GM18499 (cell line): ENCODE measurements around the gene CDK15.

Experiments
- ATAC-seq: cut with Tn5 transposase; IDR thresholded peaks from one replicate; pipeline ENCODE4 v1.9.1; 2021; ENCODE audit warnings: moderate number of reproducible peaks; ENCODE audit not compliant: insufficient read depth, unreplicated experiment

Gene CDK15

GRCh38 chr2:201859949-201860348 lies 53.6 kb downstream of the CDK15 start:
- no peak for ATAC-seq

DNA sequence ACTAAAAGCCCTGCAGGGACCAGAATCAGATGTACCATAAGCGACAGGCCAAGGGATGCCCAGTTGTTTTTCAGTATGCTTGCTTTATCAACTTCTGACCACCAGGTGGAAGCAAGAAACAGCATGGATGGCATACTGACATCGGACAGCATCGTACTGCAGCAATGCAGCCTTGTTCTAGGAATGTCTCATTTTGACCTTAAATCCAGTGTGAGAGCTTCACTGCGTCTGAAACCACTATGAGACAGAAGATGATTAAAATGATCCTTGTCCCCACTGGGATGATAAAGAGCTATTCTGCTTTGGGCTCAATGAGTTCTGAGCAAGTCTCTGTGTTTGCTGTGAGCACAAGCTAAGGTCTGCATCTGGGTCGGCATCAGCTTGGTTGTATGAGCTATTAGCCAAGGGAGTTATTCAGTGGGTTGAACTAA lies 54.3 kb downstream of the CDK15 start:
- no peak for ATAC-seq

GRCh38 chr2:201862843-201863242 lies 56.5 kb downstream of the CDK15 start:
- ATAC-seq, result no peak

GRCh38 chr2:201866643-201867473 lies 60.5 kb downstream of the CDK15 start:
- no peak for ATAC-seq

GRCh38 chr2:201871471-201871870 lies 65.1 kb downstream of the CDK15 start:
- ATAC-seq, result no peak

GRCh38 chr2:201872591-201872990 lies 66.3 kb downstream of the CDK15 start:
- ATAC-seq, result no peak

GRCh38 chr2:201879996-201880395 lies 73.7 kb downstream of the CDK15 start:
- ATAC-seq, result no peak

GRCh38 chr2:201880579-201880978 lies 74.2 kb downstream of the CDK15 start:
- no peak for ATAC-seq

- no peak for ATAC-seq
Observed at GRCh38 chr2:201880993-201881611, 74.8 kb downstream of the CDK15 start.

- no peak for ATAC-seq
Observed at GRCh38 chr2:201881741-201882140, 75.4 kb downstream of the CDK15 start.

DNA sequence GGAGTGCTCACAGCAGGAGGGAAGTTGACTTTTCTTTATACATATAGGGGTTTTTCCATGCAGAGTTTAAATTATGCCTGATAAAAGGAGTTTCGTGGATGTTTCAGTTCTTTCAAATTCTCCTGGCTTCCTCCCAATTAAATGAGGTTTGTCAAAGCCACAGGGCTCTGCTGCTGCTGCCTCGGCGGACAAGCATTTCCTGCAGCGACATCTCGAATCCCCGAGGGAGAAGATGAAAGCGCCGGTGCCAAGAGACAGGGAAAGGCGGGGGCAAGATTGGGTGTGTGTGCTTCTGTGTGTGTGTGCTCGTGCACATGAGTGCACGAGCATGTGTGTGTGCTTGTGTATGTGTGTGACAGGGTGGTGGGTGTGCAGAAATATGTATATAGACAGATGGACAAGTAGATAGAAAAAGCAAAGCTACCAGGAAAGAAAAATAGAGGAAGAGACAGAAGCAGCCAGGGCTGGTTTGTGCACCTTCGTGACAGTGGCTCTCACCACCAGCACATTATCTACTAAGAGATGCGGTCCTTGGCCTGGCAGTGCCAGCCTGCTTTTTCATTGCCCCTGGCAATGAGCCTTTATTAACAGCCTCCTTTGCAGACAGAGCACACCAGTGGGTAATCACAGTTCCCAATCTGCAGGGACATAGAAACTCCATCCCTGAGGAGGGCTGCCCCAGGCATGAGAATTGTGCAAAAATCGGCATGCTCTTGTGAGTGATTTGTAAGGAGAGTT lies 76.2 kb downstream of the CDK15 start:
- no peak for ATAC-seq

GRCh38 chr2:201883606-201884369 lies 77.5 kb downstream of the CDK15 start:
- ATAC-seq, result no peak

DNA sequence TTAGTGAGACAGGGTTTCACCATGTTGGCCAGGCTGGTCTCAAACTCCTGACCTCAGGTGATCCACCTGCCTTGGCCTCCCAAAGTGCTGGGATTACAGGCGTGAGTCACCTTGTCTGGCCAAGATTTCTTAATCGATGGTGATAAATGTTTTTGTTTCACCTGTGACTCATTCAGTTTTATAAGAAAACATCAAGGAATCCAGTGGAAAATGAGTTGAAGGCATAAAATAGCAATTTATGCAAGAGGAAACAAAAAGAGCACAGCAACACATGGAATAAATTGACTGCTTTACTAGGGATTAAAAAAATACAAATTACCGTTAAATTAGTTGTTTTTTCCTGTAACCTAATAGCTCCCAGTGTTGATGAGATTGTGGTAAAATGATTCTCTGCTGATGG lies 80.2 kb downstream of the CDK15 start:
- ATAC-seq, result no peak

DNA sequence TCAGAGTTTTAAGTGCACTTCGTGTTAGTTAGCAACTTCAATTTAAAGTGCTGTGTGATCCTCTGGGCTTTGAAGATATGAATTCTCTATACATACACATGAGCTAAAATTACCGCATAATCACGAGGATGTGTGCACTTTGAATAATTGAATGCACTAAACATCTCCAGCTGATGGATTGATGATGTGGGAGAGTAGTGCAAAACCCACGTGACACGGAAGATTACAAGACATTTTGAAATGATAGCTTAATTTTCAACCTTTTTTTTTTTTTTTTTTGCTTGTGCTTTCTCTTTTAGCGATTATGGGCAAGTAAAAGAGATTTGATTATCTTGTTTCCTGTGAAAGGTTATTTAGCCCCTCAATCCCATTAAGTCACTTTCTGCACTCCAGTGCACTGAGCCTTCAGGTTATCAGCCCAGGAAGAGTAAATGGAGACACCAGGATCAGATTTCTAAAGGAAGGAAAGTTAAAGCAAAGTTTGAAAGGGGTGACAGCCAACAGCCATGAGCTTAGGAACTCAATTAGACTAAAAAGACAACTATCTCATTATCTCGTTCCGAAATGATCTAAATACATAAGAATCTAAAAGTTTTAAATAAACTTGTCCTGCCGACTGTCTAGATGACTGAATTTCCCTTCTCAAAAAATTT lies 81.6 kb downstream of the CDK15 start:
- no peak for ATAC-seq

DNA sequence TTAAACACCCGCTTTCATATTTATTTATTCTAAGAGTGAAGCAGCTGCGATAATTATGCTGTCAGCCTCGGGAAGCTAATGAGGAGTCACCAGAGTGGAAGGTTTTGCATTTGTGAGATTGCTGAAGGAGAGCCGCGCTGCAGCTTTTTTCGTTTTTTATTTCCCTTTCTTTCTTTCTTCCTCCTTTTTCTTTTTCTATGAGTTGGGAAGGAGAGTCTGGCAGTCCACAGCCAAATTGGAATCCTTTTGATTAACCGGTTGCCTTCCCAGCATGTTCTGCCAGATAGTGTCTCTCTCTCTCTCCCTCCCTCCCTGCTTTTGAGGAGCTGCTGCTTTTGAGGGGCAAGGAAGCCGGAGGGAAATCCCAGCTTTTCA lies 82.1 kb downstream of the CDK15 start:
- ATAC-seq, result no peak

DNA sequence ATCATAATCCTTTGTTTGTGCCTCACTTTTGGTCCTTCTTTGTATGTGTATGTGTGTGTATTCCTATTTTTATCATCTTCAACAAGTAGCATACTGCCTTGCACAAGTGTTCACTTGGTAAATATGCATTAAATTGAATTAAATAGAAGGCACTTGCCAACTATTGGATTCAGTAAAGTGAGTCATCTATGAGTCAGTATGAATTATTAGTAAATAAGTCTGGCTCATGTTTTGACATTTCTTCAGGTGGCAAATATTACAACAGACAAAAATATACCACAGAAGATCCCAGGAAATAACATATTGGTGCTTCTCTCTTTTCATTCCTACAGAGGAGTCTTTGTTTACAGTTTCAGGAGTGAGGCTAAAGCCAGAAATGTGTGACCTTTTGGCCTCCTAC lies 84.1 kb downstream of the CDK15 start:
- ATAC-seq, result no peak

GRCh38 chr2:201891676-201892075 lies 85.3 kb downstream of the CDK15 start:
- no peak for ATAC-seq

- ATAC-seq, result no peak
Observed at GRCh38 chr2:201892516-201892915, 86.2 kb downstream of the CDK15 start.

GRCh38 chr2:201900362-201900761 lies 94.0 kb downstream of the CDK15 start:
- no peak for ATAC-seq

DNA sequence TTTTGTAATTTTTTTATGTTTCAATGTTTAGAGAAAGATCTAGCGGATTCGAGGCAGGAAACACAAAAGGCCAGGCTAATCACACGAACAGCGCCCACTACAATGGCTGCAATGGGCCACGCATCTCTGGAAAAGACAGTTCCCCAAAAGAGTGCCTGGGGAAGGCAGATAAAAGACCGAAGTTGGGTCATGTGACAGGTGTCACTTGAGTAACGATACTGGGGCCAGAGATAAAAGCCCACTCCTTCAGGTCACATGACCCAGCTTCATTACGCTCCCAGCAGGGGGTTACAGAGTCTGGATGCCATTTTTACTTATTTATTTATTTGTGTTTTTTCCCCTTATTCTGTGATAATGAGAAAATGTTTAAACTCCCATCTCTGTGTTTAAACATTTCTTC lies 95.4 kb downstream of the CDK15 start:
- ATAC-seq, result no peak
